Measurements from ENCODE around the gene CYP2C8. TPM values are rescaled to one million over a fixed set of nuclear protein-coding genes. Genes with fewer than 3 reads are reported as not detected.
"Not testable (repeated sequence)": the region's sequence is repeated elsewhere in the genome, so short reads cannot be mapped to it uniquely, and the experiment has no call there.

Gene CYP2C8
- 0.92 TPM for total RNA-seq
- long read RNA-seq: 0 reads

- no peaks in the 10 kb centered on the region for H3K4me1 ChIP-seq
- intact Hi-C loops (cut with DNase I): no loop called here
- TF ChIP-seq CTCF (IDR thresholded peaks at IDR 0.05): no peak
- no peaks in the 10 kb centered on the region for H3K27me3 ChIP-seq (ENCODE audit: low read depth)
- no peak for ATAC-seq
- no peaks in the 10 kb centered on the region for H3K9me3 ChIP-seq
- no peak for DNase-seq
- H3K4me3 ChIP-seq: no peak within 1 kb of the TSS
- no peak within 1 kb of the TSS for H3K27ac ChIP-seq
- no peaks in the 10 kb centered on the region for H3K36me3 ChIP-seq
Observed at GRCh38 chr10:95069286-95069685, at the start of gene CYP2C8. TSS of gene CYP2C8 (minus strand) at chr10:95069497. CDS start at chr10:95069402, 95 bp downstream.

GRCh38 chr10:95116869-95117269 lies 47.6 kb upstream of the CYP2C8 start:
- ATAC-seq (no peak), DNase-seq (no peak)
- no peaks in the 10 kb centered on the region for H3K4me1 ChIP-seq
- no peaks in the 10 kb centered on the region for H3K27me3 ChIP-seq (ENCODE audit: low read depth)
- H3K4me3 ChIP-seq: no peak overlapping the region
- H3K9me3 ChIP-seq: peaks cover 18% of the 10 kb centered on the region
- no peak for TF ChIP-seq CTCF (IDR thresholded peaks at IDR 0.05)
- no peak overlapping the region for H3K27ac ChIP-seq
- H3K36me3 ChIP-seq: no peaks in the 10 kb centered on the region
- intact Hi-C loops (cut with DNase I): no loop called here

- H3K4me1 ChIP-seq; H3K4me3 ChIP-seq; intact Hi-C loops (cut with DNase I); H3K36me3 ChIP-seq; H3K9me3 ChIP-seq; H3K27ac ChIP-seq; DNase-seq; ATAC-seq; H3K27me3 ChIP-seq (ENCODE audit: low read depth): not testable (repeated sequence)
Observed at GRCh38 chr10:95110823-95111222, 41.5 kb upstream of the CYP2C8 start.

GRCh38 chr10:95097805-95098204 lies 28.5 kb upstream of the CYP2C8 start:
- H3K36me3 ChIP-seq: no peaks in the 10 kb centered on the region
- H3K4me1 ChIP-seq: no peaks in the 10 kb centered on the region
- no peak overlapping the region for H3K27ac ChIP-seq
- intact Hi-C loops (cut with DNase I): no loop called here
- no peak for TF ChIP-seq CTCF (IDR thresholded peaks at IDR 0.05)
- no peaks in the 10 kb centered on the region for H3K9me3 ChIP-seq
- H3K4me3 ChIP-seq: no peak overlapping the region
- H3K27me3 ChIP-seq (ENCODE audit: low read depth): no peaks in the 10 kb centered on the region
- ATAC-seq (no peak), DNase-seq (no peak)

- Histone ChIP-seq H3K27ac (no peak overlapping the region), H3K36me3 (no peaks in the 10 kb centered on the region), H3K4me3 (no peak overlapping the region), H3K27me3 (ENCODE audit: low read depth) (no peaks in the 10 kb centered on the region), H3K4me1 (no peaks in the 10 kb centered on the region), H3K9me3 (no peaks in the 10 kb centered on the region)
- DNase-seq (no peak), ATAC-seq (no peak)
- intact Hi-C loops (cut with DNase I): no loop called here
- no peak for TF ChIP-seq CTCF (IDR thresholded peaks at IDR 0.05)
Observed at GRCh38 chr10:95096143-95096542, 26.8 kb upstream of the CYP2C8 start.

GRCh38 chr10:95079626-95080025 lies 10.3 kb upstream of the CYP2C8 start:
- DNase-seq; H3K27ac ChIP-seq; H3K36me3 ChIP-seq; ATAC-seq; H3K4me1 ChIP-seq; intact Hi-C loops (cut with DNase I); H3K27me3 ChIP-seq (ENCODE audit: low read depth); H3K9me3 ChIP-seq; H3K4me3 ChIP-seq: not testable (repeated sequence)

GRCh38 chr10:95077556-95077955 lies 8.3 kb upstream of the CYP2C8 start:
- no peak for TF ChIP-seq CTCF (IDR thresholded peaks at IDR 0.05)
- Histone ChIP-seq H3K4me3 (no peak overlapping the region), H3K36me3 (no peaks in the 10 kb centered on the region), H3K4me1 (no peaks in the 10 kb centered on the region), H3K9me3 (no peaks in the 10 kb centered on the region), H3K27ac (no peak overlapping the region), H3K27me3 (ENCODE audit: low read depth) (no peaks in the 10 kb centered on the region)
- intact Hi-C loops (cut with DNase I): no loop called here
- DNase-seq (no peak), ATAC-seq (no peak)
